Prostate gland (tissue), 2 donors: ENCODE measurements around the gene CAPN5.

ENCODE experiments used
- POLR2A ChIP-seq: fragments of 450-650 bp; IDR thresholded peaks from one replicate; pipeline ENCODE4 v1.6.1; 2016; ENCODE audit warnings: antibody characterized with exemption, mild to moderate bottlenecking
- TF ChIP-seq, protein P1 (sequence below), 4 experiments: fragments of 200-600 bp in 2 of 4; fragments of 450-650 bp in 2 of 4; sonication (generic) in 2 of 4; IDR thresholded peaks; 1 replicate in 3 of 4; 2 replicates in 1 of 4; pipeline ENCODE4 v1.5.1; 2016 to 2019; ENCODE audit warnings: antibody characterized with exemption in 4 of 4, mild to moderate bottlenecking in 2 of 4, moderate library complexity in 2 of 4

DNA sequence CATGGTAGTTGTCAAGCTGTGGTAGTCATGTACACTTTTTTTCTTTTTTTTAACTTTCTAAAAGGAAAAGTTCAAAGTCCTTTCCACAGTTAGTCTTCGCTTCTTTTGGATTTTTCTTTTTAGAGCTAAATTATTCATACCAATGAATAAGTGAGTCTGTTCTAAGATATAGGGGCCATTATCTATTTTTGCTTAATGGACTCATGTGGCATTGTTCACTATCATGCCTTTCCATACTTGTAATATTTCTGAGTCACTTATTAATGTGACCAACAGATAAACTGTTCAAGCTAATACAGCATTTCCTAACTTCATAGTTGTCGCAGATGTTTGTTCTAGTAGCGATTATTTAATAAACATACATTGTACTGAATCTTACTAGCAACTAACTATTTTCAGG lies 40.5 kb upstream of the CAPN5 start:
- TF ChIP-seq, protein P1, sequence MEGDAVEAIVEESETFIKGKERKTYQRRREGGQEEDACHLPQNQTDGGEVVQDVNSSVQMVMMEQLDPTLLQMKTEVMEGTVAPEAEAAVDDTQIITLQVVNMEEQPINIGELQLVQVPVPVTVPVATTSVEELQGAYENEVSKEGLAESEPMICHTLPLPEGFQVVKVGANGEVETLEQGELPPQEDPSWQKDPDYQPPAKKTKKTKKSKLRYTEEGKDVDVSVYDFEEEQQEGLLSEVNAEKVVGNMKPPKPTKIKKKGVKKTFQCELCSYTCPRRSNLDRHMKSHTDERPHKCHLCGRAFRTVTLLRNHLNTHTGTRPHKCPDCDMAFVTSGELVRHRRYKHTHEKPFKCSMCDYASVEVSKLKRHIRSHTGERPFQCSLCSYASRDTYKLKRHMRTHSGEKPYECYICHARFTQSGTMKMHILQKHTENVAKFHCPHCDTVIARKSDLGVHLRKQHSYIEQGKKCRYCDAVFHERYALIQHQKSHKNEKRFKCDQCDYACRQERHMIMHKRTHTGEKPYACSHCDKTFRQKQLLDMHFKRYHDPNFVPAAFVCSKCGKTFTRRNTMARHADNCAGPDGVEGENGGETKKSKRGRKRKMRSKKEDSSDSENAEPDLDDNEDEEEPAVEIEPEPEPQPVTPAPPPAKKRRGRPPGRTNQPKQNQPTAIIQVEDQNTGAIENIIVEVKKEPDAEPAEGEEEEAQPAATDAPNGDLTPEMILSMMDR (IDR thresholded peaks at IDR 0.05): no peak
- TF ChIP-seq POLR2A: no peak
